SK-N-SH treated with all-trans-retinoic acid at 6 μM for 48 hours (cell line): ENCODE data around the gene UNC5B.

Experiments used
- ATAC-seq: fragments of 200-7000 bp; cut with Tn5 transposase; 3 replicates; pipeline ENCODE4 v1.9.1; 2020; ENCODE audit warnings: mild to moderate bottlenecking, moderate library complexity
- BACH2 ChIP-seq: fragments of 250-450 bp; sonication (Bioruptor Pico); IDR thresholded peaks from 2 replicates; pipeline ENCODE4 v1.9.0; 2021; ENCODE audit warnings: mild to moderate bottlenecking, borderline replicate concordance
- CSDC2 ChIP-seq: fragments of 250-450 bp; sonication (Bioruptor Pico); IDR thresholded peaks from 2 replicates; pipeline ENCODE4 v1.5.0; 2020; ENCODE audit warnings: mild to moderate bottlenecking, moderate library complexity
- GLIS3 ChIP-seq: fragments of 250-450 bp; sonication (Bioruptor Pico); IDR thresholded peaks from 2 replicates; pipeline ENCODE4 v1.5.0; 2020; ENCODE audit warnings: mild to moderate bottlenecking, moderate library complexity
- ISL1 ChIP-seq: fragments of 250-450 bp; sonication (Bioruptor Pico); IDR thresholded peaks from 2 replicates; pipeline ENCODE4 v2.1.2; 2022; ENCODE audit warnings: mild to moderate bottlenecking, moderate library complexity
- OSR1 ChIP-seq: fragments of 250-450 bp; sonication (Bioruptor Pico); IDR thresholded peaks from 2 replicates; pipeline ENCODE4 v1.8.0; 2022; ENCODE audit warnings: moderate library complexity, mild to moderate bottlenecking, inconsistent platforms
- PPARA ChIP-seq: fragments of 250-450 bp; sonication (Bioruptor Pico); IDR thresholded peaks from 2 replicates; pipeline ENCODE4 v1.5.0; 2020; ENCODE audit warnings: mild to moderate bottlenecking, borderline replicate concordance
- RARB ChIP-seq: fragments of 250-450 bp; sonication (Bioruptor Pico); IDR thresholded peaks from 2 replicates; pipeline ENCODE4 v1.8.0; 2021; ENCODE audit warnings: mild to moderate bottlenecking, moderate library complexity
- SNAI2 ChIP-seq: fragments of 250-450 bp; sonication (Bioruptor Pico); IDR thresholded peaks from 2 replicates; pipeline ENCODE4 v1.5.0; 2020; ENCODE audit warnings: mild to moderate bottlenecking, moderate library complexity
- TCF4 ChIP-seq: fragments of 250-450 bp; sonication (Bioruptor Pico); IDR thresholded peaks from 2 replicates; pipeline ENCODE4 v1.8.0; 2021; ENCODE audit warnings: mild to moderate bottlenecking, moderate library complexity, borderline replicate concordance
- ZFP3 ChIP-seq: fragments of 250-450 bp; sonication (Bioruptor Pico); IDR thresholded peaks from 2 replicates; pipeline ENCODE4 v1.5.0; 2020; ENCODE audit warnings: mild to moderate bottlenecking, moderate library complexity
- ZFP30 ChIP-seq: fragments of 450-650 bp; formaldehyde crosslinking; IDR thresholded peaks from 2 replicates; pipeline ENCODE4 v1.5.0; 2022; ENCODE audit warnings: mild to moderate bottlenecking, moderate library complexity
- ZNF565 ChIP-seq: fragments of 450-650 bp; formaldehyde crosslinking; conservative IDR thresholded peaks from 2 replicates; pipeline ENCODE4 v1.5.0; 2020; ENCODE audit warnings: low read depth, mild to moderate bottlenecking, moderate library complexity
- ZNF8 ChIP-seq: fragments of 450-650 bp; formaldehyde crosslinking; IDR thresholded peaks from 2 replicates; pipeline ENCODE4 v1.5.0; 2020; ENCODE audit warnings: mild to moderate bottlenecking, moderate library complexity
- TF ChIP-seq, protein P1 (sequence below): fragments of 250-450 bp; sonication (Bioruptor Pico); IDR thresholded peaks from 2 replicates; pipeline ENCODE4 v1.8.0; 2021; ENCODE audit warnings: low read depth, mild to moderate bottlenecking, moderate library complexity, borderline replicate concordance
- TF ChIP-seq, protein P2 (sequence below): fragments of 250-450 bp; sonication (Bioruptor Pico); IDR thresholded peaks from 2 replicates; pipeline ENCODE4 v1.5.0; 2020; ENCODE audit warnings: mild to moderate bottlenecking, moderate library complexity
- TF ChIP-seq, protein P3 (sequence below): fragments of 250-450 bp; sonication (Bioruptor Pico); IDR thresholded peaks from 2 replicates; pipeline ENCODE4 v1.5.1; 2021; ENCODE audit warnings: mild to moderate bottlenecking, moderate library complexity
- TF ChIP-seq, protein P4 (sequence below): fragments of 250-450 bp; sonication (Bioruptor Pico); IDR thresholded peaks from 2 replicates; pipeline ENCODE4 v1.8.0; 2020; ENCODE audit warnings: mild to moderate bottlenecking, moderate library complexity, borderline replicate concordance

The UNC5B gene

DNA sequence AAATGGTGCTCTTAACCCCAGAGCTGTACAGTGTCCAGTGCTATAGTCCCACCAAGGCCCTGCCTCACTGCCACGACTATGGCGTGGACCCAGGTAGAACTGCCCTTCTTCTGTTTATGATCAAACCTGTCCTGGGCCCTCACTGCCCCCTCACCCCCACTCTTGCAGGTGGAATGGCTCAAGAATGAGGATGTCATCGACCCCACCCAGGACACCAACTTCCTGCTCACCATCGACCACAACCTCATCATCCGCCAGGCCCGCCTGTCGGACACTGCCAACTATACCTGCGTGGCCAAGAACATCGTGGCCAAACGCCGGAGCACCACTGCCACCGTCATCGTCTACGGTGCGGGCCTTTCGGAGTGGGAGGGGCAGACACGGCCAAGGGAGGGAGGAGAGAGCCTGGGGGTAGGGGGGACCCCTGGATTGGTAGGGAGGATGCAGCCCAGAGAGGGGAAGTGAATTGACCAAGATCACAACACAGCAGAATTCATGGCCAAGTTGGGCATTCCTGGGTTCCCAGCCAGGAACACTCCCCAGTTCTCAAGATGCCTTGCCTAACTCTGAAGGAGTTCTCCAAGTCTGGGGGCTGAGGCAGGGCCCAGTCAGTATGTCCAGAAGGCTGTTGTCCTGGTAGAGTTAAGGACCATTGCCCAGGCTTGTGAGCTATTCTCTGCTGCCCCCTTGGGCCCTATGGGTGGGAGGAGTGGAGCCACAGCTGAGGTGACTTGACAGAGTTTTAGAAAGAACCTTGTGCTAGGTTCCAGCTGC lies 74.3 kb downstream of the UNC5B start:
- ATAC-seq: no peak

DNA sequence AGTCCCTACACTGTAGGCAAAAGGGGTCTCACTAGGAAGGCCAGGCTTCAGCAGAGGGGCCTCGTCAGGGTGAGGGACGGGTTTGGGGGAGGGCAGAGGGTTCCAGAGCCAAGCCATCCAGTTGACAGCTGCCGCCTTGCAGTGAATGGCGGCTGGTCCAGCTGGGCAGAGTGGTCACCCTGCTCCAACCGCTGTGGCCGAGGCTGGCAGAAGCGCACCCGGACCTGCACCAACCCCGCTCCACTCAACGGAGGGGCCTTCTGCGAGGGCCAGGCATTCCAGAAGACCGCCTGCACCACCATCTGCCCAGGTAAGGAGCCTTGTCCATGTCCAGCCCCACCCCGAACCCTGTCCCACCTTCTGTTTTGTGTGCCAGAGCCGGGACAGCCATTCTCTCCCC lies 75.1 kb downstream of the UNC5B start:
- no peak for TF ChIP-seq ZNF565 (CRISPR knock-in tag)
- no peak for TF ChIP-seq TCF4 (CRISPR knock-in tag)
- no peak for TF ChIP-seq ZNF8 (CRISPR knock-in tag)
- TF ChIP-seq, protein P1, sequence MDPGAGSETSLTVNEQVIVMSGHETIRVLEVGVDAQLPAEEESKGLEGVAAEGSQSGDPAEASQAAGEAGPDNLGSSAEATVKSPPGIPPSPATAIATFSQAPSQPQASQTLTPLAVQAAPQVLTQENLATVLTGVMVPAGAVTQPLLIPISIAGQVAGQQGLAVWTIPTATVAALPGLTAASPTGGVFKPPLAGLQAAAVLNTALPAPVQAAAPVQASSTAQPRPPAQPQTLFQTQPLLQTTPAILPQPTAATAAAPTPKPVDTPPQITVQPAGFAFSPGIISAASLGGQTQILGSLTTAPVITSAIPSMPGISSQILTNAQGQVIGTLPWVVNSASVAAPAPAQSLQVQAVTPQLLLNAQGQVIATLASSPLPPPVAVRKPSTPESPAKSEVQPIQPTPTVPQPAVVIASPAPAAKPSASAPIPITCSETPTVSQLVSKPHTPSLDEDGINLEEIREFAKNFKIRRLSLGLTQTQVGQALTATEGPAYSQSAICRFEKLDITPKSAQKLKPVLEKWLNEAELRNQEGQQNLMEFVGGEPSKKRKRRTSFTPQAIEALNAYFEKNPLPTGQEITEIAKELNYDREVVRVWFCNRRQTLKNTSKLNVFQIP (CRISPR knock-in tag): no peak
- TF ChIP-seq, protein P2, sequence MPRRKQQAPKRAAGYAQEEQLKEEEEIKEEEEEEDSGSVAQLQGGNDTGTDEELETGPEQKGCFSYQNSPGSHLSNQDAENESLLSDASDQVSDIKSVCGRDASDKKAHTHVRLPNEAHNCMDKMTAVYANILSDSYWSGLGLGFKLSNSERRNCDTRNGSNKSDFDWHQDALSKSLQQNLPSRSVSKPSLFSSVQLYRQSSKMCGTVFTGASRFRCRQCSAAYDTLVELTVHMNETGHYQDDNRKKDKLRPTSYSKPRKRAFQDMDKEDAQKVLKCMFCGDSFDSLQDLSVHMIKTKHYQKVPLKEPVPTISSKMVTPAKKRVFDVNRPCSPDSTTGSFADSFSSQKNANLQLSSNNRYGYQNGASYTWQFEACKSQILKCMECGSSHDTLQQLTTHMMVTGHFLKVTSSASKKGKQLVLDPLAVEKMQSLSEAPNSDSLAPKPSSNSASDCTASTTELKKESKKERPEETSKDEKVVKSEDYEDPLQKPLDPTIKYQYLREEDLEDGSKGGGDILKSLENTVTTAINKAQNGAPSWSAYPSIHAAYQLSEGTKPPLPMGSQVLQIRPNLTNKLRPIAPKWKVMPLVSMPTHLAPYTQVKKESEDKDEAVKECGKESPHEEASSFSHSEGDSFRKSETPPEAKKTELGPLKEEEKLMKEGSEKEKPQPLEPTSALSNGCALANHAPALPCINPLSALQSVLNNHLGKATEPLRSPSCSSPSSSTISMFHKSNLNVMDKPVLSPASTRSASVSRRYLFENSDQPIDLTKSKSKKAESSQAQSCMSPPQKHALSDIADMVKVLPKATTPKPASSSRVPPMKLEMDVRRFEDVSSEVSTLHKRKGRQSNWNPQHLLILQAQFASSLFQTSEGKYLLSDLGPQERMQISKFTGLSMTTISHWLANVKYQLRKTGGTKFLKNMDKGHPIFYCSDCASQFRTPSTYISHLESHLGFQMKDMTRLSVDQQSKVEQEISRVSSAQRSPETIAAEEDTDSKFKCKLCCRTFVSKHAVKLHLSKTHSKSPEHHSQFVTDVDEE (CRISPR knock-in tag): no peak
- TF ChIP-seq, protein P3, sequence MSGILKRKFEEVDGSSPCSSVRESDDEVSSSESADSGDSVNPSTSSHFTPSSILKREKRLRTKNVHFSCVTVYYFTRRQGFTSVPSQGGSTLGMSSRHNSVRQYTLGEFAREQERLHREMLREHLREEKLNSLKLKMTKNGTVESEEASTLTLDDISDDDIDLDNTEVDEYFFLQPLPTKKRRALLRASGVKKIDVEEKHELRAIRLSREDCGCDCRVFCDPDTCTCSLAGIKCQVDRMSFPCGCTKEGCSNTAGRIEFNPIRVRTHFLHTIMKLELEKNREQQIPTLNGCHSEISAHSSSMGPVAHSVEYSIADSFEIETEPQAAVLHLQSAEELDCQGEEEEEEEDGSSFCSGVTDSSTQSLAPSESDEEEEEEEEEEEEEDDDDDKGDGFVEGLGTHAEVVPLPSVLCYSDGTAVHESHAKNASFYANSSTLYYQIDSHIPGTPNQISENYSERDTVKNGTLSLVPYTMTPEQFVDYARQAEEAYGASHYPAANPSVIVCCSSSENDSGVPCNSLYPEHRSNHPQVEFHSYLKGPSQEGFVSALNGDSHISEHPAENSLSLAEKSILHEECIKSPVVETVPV (CRISPR knock-in tag): no peak
- no peak for TF ChIP-seq RARB (CRISPR knock-in tag)
- no peak for TF ChIP-seq CSDC2 (CRISPR knock-in tag)
- TF ChIP-seq BACH2 (CRISPR knock-in tag): no peak
- no peak for TF ChIP-seq ISL1 (CRISPR knock-in tag)
- no peak for TF ChIP-seq SNAI2 (CRISPR knock-in tag)
- TF ChIP-seq, protein P4, sequence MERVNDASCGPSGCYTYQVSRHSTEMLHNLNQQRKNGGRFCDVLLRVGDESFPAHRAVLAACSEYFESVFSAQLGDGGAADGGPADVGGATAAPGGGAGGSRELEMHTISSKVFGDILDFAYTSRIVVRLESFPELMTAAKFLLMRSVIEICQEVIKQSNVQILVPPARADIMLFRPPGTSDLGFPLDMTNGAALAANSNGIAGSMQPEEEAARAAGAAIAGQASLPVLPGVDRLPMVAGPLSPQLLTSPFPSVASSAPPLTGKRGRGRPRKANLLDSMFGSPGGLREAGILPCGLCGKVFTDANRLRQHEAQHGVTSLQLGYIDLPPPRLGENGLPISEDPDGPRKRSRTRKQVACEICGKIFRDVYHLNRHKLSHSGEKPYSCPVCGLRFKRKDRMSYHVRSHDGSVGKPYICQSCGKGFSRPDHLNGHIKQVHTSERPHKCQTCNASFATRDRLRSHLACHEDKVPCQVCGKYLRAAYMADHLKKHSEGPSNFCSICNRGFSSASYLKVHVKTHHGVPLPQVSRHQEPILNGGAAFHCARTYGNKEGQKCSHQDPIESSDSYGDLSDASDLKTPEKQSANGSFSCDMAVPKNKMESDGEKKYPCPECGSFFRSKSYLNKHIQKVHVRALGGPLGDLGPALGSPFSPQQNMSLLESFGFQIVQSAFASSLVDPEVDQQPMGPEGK (CRISPR knock-in tag): no peak
- no peak for TF ChIP-seq PPARA (CRISPR knock-in tag)
- TF ChIP-seq GLIS3 (CRISPR knock-in tag): no peak
- ATAC-seq: no peak

More for the DNA sequence above, 74.3 kb downstream of the UNC5B start:
- no peak for TF ChIP-seq ZNF565 (CRISPR knock-in tag)
- TF ChIP-seq, protein P2 (CRISPR knock-in tag): no peak
- no peak for TF ChIP-seq OSR1
- TF ChIP-seq ZFP3 (CRISPR knock-in tag): no peak
- TF ChIP-seq PPARA (CRISPR knock-in tag): no peak
- TF ChIP-seq, protein P1 (CRISPR knock-in tag): no peak
- TF ChIP-seq, protein P4 (CRISPR knock-in tag): no peak
- no peak for TF ChIP-seq TCF4 (CRISPR knock-in tag)
- no peak for TF ChIP-seq ZFP30
- no peak for TF ChIP-seq GLIS3 (CRISPR knock-in tag)
- no peak for TF ChIP-seq CSDC2 (CRISPR knock-in tag)
- TF ChIP-seq, all 23 proteins: peak for 0
